Epidermal melanocyte (primary cell): ENCODE results near the gene TPCN1.
"Not testable (repeated sequence)": the region's sequence is repeated elsewhere in the genome, so short reads cannot be mapped to it uniquely, and the experiment has no call there.

ENCODE experiments used
- DNase-seq: peaks from one replicate; pipeline ENCODE4 v3.0.0; 2011; ENCODE audit warnings: low spot score; ENCODE audit not compliant: insufficient read length

TPCN1 gene

GRCh38 chr12:113196582-113196981 lies 24.7 kb upstream of the TPCN1 start:
- DNase-seq: no peak

GRCh38 chr12:113196990-113197389 lies 24.3 kb upstream of the TPCN1 start:
- peak; percentile 89 for DNase-seq

- DNase-seq: no peak
These were observed 23.7 kb upstream of the TPCN1 start for GRCh38 chr12:113197518-113198077.

- no peak for DNase-seq
These were observed 23.0 kb upstream of the TPCN1 start for GRCh38 chr12:113198296-113198695.

- DNase-seq: no peak
These were observed 21.1 kb upstream of the TPCN1 start for GRCh38 chr12:113200021-113200797.

- no peak for DNase-seq
These were observed 19.8 kb upstream of the TPCN1 start for GRCh38 chr12:113201187-113202177.

- no peak for DNase-seq
These were observed 18.8 kb upstream of the TPCN1 start for GRCh38 chr12:113202300-113203075.

GRCh38 chr12:113203852-113204760 lies 17.2 kb upstream of the TPCN1 start:
- DNase-seq: no peak

- no peak for DNase-seq
These were observed 16.5 kb upstream of the TPCN1 start for GRCh38 chr12:113204804-113205203.

- DNase-seq: not testable (repeated sequence)
These were observed 14.5 kb upstream of the TPCN1 start for GRCh38 chr12:113206802-113207201.

- DNase-seq: no peak
These were observed 13.6 kb upstream of the TPCN1 start for GRCh38 chr12:113207613-113208040.

GRCh38 chr12:113208041-113208934 lies 13.0 kb upstream of the TPCN1 start:
- peak; percentile 37 for DNase-seq

GRCh38 chr12:113211160-113211559 lies 10.1 kb upstream of the TPCN1 start:
- no peak for DNase-seq

- peak; percentile 78 for DNase-seq
These were observed 6.3 kb upstream of the TPCN1 start for GRCh38 chr12:113214895-113215400.

GRCh38 chr12:113216027-113216426 lies 5.2 kb upstream of the TPCN1 start:
- DNase-seq: no peak

- no peak for DNase-seq
These were observed 577 bp upstream of the TPCN1 start for GRCh38 chr12:113220593-113221180.

GRCh38 chr12:113221997-113222729 lies 899 bp downstream of the TPCN1 start:
- DNase-seq: no peak
